HG02759 (cell line): Measurements from ENCODE around the gene GPR62.

Source experiments
- ATAC-seq: cut with Tn5 transposase; IDR thresholded peaks from one replicate; pipeline ENCODE4 v1.9.1; 2021; ENCODE audit warnings: mild to moderate bottlenecking, moderate library complexity; ENCODE audit not compliant: unreplicated experiment

Gene GPR62

GRCh38 chr3:51954105-51954504, 1.1 kb upstream of the GPR62 start:
- ATAC-seq: no peak

- no peak for ATAC-seq
Observed at GRCh38 chr3:51954713-51955112, 468 bp upstream of the GPR62 start.

GRCh38 chr3:51955893-51956770, 951 bp downstream of the GPR62 start:
- peak; percentile 57 for ATAC-seq

DNA sequence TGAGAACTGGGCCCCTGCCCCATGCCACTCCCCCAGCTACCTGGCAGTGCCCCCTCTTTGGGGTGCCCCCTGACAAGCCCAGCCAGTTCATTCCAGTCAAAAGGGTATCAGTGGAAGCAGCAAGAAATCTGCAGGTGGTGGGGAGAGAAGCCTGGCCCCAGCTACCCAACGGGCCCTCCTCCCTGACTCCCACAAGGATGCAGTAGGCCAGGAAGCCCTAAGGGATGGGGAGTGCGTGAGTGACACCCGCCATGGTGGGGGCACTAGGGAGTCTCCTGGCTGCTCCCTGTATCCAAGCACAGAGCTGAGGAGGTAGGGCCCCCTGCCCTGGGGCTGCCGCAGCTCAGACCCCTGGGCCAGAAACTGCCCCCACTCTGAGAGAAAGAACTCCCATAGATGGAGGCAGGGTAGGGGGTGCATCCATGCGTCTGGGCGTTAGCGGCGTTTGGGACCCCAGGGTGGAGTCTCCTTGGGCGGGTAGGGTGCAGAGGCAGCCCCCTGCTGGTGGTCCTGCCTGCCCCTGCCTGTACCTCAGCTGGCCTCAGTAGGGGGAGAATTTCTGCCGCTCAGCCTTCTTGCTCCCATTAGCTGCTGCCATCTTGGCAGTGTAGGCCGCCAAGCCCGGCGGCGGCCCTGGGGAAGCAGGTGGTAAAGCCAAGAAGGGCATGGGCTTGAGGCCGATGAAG, 2.5 kb downstream of the GPR62 start:
- no peak for ATAC-seq

DNA sequence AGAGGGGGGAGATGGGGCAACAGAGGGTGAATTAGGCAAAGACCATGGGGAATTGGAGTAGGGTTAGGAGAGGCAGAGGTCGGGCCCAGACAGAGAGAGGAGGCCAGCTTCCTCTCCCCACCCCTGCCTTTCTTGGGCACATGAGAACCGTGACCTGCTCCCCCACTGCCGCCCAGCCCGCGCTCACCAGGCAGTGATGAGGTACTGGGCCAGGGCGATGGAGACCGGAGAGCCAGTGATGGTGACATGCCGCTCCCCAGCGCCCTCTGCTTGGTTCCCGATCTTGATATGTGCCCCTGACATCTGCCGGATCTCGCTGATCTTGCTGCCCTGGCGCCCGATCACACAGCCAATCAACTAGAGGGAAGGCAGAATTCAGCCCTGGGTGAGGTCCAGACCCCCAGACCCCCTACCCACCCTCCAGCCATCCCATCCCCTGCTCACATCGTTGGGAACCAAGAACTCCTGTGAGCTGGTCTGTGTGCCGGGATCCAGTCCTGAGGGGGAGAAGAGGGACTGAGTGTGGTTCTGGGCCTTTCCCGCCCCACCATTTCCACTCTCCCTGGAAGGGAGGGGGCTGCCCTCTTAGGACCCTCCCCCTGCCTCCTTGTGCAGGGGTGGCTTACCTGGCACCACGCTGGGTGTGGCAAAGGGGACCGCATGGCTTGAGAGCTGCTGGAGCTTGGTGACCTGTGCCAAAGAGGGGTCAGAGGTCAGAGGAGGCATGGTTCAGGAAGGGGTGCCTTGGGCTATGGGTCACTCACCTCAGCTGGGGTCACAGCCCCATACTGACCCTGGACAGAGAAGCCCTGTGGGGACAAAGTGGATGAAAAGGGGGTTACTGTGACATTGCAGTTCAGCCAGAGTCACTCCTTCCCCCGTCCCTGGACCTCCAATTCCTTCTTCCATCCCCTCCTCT, 3.7 kb downstream of the GPR62 start:
- ATAC-seq: no peak

GRCh38 chr3:51959651-51960050, 4.5 kb downstream of the GPR62 start:
- no peak for ATAC-seq

DNA sequence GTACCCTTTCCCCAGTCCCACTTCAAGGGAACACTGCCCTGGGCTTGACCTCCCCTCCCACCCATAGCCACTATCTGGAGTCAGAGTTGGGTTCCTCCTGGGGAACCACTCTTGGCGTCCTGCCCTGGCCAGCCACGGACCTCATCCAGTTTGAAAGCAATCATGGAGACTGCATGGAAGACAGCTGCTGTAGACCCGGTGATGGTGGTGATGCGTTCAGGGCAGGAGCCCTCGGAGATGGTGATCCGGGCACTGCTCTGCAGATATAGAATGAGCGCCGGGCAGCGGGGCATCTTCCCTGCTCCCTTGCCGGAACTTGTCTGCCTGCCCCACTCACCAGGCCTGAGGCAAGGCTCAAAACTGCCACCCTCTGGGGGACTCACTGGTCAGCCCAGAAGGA, 5.2 kb downstream of the GPR62 start:
- ATAC-seq: no peak

DNA sequence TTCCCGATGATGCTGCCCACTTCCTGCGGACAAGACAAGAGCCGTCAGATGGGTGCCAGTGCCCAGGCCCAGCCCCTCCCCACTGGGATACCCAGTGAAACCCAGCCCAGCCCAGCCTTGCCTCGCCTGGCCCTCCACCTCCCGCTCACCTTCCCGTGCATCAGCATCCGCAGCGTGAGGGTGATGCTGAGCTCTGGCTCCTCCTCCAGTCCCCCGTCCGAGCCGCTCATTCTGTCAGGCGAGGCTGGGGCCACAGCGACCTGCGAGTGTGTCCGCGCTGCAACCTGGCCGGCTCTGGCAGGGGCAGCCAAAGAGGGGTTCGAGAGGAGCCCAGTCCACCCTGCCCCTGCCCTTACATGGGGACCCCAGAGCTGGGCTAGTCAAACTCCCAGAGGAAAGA, 5.8 kb downstream of the GPR62 start:
- ATAC-seq: no peak

DNA sequence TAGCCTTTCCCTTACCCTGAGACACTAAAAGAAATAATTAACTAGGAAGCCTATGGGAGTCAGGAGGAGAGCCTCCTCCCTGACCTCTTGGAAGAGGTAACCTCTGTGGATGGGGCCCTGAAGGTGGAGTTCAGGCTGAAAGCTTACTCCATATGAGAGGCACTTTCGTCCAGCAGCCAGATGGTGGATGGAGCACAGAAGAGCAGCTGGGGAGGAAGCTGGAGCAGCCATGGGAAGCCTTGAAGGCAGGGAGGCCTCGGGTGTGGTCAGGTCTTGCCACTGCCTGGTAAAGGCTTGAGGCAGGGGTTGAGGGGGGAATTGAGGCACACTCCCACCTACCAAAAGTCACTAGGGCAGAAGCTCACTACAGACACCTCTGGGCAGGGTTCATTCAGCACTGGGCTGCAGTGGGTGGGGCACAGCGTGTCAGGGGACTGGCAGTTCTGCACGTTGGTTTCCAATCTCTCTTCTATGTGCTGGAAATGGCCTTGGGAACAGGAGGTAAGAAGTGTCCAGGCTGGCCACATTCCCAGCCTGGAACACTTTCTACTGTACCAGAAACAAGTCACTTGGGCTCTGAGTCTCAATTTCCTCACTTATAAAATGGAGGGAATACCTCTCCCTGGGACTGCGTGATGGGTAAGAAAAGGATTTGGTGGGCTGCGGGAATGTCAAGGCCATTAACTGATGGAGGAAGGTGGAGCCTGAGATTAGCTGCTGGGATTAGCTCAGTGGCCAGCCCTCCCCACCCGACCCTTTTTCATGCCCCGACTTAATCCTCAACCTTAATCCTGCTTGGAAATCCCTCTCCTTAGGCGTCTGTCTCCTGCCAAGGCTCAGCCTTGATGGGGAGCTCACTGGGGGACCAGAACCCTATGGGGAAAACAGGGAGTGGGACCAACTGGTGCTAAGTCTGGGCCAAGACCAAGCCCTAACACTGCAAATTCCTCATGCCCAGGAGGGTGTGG, 6.7 kb downstream of the GPR62 start:
- no peak for ATAC-seq

GRCh38 chr3:51962854-51963530, 7.8 kb downstream of the GPR62 start:
- no peak for ATAC-seq

- ATAC-seq: no peak
Observed at GRCh38 chr3:51963951-51964451, 8.8 kb downstream of the GPR62 start.

DNA sequence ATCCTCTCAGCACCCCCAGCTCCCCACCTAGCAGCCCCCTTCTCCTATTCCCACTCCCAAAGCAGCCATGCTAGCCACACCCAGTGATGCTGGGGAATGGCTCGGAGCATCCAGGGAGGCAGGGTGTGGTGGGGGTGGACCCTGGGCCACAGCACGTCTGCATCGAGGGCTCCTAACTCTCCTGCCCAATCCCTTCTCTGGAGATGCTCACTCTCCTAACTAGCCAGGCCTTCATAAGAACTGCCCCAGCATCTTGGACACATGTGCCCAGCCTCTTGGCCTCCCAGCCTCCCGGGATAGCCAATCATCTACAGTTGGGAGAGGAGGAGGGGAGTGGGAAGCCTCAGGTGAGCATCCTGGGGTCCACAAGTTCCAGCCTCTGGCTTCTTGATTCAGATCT, 9.3 kb downstream of the GPR62 start:
- no peak for ATAC-seq

DNA sequence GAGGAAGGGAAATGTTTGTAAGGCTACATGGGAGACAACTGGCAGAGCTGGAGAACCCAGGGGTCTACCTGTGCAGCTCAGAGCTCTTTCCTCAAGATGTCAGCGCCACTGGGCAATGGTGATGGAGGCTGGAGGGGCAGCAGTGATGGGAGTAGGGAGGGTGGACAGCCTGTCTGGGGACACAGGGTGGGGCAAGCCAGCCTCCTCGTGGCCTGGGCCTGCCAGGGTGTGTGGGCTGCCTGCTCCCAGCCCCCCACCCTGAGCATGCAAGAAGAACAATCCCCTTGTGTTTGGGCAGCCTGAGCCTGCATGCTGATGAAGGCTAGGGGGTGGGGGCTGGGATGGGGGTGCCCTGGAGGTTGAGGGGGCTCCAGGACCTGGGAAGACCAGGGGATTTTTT, 10.8 kb downstream of the GPR62 start:
- no peak for ATAC-seq

GRCh38 chr3:51966486-51966885, 11.3 kb downstream of the GPR62 start:
- no peak for ATAC-seq

GRCh38 chr3:51966922-51967383, 11.8 kb downstream of the GPR62 start:
- peak; percentile 52 for ATAC-seq

GRCh38 chr3:51967384-51968169, 12.4 kb downstream of the GPR62 start, which contains the start of gene PCBP4:
TSS of gene PCBP4 (minus strand) at chr3:51967454. CDS start at chr3:51961240, 6,214 bp downstream.
- peak; percentile 63 for ATAC-seq

DNA sequence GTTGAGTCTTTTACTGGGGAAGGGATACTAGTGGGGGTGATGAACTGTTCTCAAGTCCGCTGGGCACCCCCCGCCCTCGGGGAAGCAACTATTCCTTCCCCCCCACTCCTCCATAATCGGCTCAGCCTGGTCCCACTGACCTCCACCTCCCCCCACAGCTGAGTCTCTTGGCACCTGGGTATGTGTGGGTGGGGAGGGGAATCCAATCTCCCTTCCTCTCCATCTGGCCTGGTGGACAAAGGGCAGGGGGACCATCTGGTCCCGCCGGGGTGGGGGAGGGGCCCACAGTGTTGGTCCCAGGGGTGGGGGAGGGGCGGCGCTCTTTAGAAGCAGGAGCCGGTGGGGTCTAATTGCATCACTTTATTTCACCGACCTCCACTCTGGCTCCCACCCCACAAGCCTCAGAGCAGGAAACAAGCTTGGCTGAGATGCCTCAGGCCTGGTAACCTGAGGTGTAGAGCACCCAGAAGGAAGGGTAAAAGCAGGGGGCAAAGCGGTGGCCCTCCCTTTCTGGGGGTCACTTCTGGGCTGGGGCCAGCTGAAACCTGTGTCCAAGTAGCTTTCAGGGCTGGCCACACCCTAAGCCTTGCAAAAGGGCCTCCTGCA, 13.1 kb downstream of the GPR62 start:
- no peak for ATAC-seq
